OCI-M2 (cell line): ENCODE data around the gene RNFT2.

Source experiments
- DNase-seq: peaks from one replicate; lab custom pipeline; 2025; ENCODE audit not compliant: unreplicated experiment; lab: John Stamatoyannopoulos, UW

The RNFT2 gene

GRCh38 chr12:116876151-116876869, 138.2 kb downstream of the RNFT2 start:
- DNase-seq, result no peak

- DNase-seq, result no peak
These were observed 140.7 kb downstream of the RNFT2 start for GRCh38 chr12:116878567-116879508.

GRCh38 chr12:116879509-116880212, 141.5 kb downstream of the RNFT2 start:
- no peak for DNase-seq

- DNase-seq, result no peak
These were observed 142.2 kb downstream of the RNFT2 start for GRCh38 chr12:116880213-116880816.

DNA sequence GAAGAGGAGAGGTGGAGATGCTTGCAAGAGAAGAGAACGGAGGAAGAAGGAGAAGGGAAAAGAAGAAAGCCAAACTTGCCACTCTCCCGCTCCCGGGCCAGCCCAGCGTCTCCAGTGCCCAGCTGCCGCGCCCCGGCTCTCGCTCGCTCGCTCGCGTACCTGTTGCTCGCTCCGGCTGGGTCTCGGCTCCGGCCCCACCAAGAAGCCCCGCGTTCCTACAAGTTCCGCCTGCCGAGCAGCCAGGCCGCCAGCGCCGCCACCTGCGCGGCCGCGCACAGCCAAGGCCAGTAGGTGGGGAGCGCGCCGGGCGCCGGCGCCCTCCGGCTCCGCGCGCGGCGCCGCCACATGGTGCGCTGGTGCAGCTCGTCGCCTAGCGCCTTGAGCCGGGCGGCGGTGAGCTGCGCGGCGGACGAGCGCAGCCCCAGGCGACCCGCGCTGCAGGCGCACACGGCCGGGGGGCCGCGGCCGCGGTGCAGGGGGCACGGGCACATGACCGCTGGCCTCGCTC, 142.8 kb downstream of the RNFT2 start:
- DNase-seq, result no peak

- DNase-seq, result no peak
These were observed 143.3 kb downstream of the RNFT2 start, which contains the start of gene HRK for GRCh38 chr12:116881325-116881876. Gene HRK (minus strand): TSS chr12:116881441. CDS start chr12:116881307, 134 bp downstream.

DNA sequence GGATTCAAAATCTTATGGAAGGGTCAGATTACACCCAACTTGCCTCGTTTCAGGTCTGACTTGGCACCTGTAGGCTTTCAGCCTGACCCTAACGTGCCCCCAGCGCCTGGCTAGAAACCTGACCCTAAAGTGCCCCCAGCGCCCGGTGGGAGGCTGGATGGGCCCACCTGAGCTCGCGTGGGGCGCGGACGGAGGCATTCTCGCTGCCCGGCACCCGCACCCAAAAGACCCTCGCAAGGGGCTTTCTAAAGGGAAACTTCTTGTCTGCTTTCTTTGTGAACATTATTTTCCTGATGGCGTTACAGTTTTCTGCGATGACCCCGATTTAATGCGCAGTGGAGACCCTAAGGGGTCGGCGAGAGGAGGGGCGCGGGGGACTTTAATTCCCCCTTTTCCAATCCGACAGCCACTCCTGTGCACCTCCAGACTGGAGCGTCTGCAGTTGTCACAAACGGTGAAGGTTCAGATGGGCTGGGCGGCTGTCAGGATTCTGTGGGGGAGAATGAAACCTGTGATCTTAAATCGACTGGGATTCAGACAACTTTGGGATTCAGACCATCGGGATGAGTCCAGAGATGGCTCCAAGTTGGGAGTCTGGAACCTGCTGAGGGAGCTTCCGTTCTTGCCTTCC, 143.9 kb downstream of the RNFT2 start:
- DNase-seq, result no peak

DNA sequence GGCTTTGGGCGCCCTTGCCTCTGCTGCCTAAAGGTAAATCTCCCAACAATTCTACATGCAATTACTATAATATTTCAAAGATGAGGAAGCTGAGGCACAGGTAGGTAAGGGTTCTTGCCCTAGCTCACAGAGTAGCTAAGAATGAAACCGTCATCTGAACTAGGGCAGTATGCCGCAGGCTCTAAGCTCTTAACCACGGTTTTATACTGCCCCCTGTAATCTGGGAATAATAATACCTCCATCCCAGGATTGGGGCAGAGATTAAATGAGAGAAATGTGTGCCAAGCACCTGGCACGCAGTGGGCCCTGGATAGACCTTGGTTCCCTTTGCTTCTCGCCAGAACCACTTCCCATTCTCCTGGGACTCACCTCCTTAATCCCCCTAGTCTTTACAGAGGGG, 144.6 kb downstream of the RNFT2 start:
- no peak for DNase-seq

DNA sequence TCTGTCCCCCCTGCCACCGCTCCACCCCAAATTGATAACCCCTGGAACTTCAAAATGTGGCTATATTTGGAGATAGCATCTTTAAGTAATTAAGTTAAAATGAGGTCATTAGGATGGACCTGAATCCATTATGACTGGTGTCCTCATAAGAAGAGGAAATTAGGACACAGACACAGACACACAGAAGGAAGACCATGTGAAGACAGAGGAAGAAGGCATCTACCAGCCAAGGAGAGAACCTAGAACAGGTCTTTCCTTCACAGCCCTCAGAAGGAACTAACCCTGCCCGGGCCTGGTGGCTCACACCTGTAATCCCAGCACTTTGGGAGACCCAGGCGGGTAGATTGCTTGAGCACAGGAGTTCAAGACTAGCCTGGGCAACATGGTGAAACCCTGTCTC, 146.8 kb downstream of the RNFT2 start:
- DNase-seq, result no peak

DNA sequence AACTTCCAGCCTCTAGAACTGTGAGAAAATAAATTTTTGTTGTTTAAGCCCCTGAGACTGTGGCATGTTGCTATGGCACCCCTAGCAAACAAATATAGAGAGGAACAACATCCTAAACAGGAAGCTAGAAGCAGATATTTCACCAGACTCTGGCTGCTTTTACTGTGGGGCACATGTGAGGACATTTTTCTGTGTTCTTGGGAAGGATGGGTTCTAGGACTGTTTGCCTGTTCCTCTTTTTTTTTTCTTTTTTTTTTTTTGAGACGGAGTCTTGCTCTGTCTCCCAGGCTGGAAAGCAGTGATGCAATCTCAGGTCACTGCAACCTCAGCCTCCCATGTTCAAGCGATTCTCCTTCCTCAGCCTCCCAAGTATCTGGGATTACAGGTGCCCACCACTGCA, 147.4 kb downstream of the RNFT2 start:
- DNase-seq, result no peak

GRCh38 chr12:116887244-116887643, 149.1 kb downstream of the RNFT2 start:
- DNase-seq, result no peak

DNA sequence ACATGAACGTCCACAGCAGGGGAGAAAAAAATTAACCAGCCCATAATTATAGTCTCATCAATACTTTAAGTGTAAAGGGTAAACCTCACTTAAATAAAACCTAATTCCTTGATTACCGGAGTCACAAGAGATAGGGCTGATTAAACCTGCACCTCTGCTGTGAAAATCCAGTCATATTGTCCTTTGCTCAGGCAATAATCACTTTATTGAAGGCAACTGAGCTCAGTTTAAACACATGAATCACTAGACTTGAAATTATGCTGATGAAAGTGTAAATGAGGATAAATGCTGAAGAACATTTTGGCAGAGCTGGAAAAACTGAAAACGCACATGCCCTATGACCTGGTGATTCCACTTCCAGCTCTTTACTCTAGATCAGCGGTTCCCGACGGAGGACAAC, 149.8 kb downstream of the RNFT2 start:
- DNase-seq, result no peak

DNA sequence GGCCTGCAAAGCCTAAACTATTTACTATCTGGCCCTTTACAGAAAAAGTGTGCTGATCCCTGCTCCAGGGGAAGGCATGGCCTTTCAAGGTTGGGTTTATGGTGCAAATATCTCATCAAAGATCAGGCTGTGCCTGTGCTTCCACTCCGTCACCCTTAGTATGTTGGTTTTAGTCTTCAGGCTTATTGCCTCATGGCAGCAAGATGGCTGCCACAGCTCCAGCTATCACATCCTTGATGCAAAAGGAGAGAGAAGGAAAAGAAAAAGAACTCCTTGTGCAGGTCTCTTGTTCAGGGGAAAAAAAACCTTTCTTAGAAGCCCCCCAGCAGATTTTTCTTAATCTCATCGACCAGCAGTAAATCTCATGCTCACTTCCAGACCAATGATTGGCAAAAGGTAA, 152.2 kb downstream of the RNFT2 start:
- no peak for DNase-seq

GRCh38 chr12:116891019-116891418, 152.9 kb downstream of the RNFT2 start:
- DNase-seq, result no peak

DNA sequence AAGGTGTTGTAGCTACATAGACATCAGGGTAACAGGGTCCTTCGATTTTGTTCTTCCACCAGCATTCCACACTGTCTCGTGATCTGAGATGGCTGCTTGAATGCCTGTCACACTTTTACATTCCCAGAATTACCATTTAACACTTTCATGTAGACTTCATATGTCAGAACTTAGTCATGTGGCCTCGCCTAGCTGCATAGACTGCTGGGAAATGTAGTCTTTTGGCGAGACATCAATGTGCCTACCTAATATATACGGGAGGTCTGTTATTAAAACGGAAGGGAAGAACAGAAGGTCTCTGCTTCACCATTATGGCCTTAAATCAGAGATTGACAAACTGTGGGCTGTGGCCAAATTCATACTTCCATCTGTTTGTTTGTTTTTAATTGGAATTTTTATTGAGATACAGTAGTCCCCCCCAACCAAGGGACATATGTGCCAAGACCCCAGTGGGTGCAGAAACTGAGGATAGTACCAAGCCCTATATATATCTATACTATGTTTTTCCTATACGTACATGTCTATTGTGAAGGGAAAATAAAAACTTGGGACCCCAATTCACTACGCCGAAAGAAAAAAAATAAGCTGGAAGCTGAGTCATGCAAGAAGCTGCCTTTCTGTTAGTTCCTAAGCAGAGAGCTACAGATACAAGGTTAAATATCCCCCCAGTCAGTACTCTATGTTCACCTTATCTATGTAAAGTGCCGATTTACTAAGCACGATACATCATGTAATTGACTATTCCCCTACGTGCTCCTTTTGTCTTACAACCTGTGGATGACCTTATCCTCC, 154.4 kb downstream of the RNFT2 start:
- DNase-seq, result no peak

DNA sequence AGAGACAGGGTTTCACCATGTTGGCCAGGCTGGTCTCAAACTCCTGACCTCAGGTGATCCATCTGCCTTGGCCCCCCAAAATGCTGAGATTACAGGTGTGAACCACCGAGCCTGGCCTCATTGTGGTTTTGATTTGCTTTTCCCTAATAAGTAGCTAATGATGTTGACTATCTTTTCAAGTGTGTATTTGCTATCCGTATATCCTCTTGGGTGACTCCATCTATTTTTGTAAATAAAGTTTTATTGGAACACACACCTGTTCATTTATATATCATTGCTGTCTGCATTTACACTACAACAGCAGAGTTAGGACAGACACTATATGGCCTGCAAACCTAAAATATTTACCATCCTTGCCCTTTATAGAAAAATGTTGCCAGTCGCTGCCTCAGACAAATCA, 156.8 kb downstream of the RNFT2 start:
- DNase-seq, result no peak

GRCh38 chr12:116896411-116896924, 158.4 kb downstream of the RNFT2 start:
- no peak for DNase-seq

DNA sequence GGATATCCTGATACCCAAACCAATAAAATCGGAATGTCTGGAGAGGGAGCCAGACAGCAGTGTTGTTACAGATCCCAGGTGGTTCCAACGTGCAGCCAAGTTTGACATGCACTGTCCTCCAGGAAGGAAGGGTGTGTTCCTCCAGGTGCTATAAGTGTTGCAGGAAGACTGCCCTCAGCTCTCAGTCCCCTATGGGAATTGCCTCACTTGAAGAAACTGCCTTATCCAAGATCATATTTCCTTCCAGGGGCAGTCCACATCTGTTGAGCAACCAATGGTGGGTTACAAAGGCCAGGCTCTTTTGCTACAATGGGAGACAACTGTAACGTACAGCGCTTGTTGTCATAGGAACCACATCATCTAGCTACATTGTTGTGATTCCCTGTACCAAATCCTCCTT, 159.4 kb downstream of the RNFT2 start:
- no peak for DNase-seq

GRCh38 chr12:116898669-116899068, 160.6 kb downstream of the RNFT2 start:
- no peak for DNase-seq
